D341Med (cell line): ENCODE measurements around the gene JADE2.
A peak's percentile ranks its signal among the peaks of the same experiment; 100 is the strongest.

Experiments
- DNase-seq: peaks from one replicate; pipeline ENCODE4 v3.0.0; 2012; ENCODE audit warnings: low spot score

JADE2 gene

GRCh38 chr5:134570365-134570758 is 44.9 kb downstream of the JADE2 start:
- no peak for DNase-seq

- DNase-seq = no peak
Observed at GRCh38 chr5:134570886-134571285, 45.4 kb downstream of the JADE2 start.

GRCh38 chr5:134571693-134572405 is 46.4 kb downstream of the JADE2 start:
- no peak for DNase-seq

GRCh38 chr5:134572811-134573210 is 47.3 kb downstream of the JADE2 start:
- no peak for DNase-seq

- no peak for DNase-seq
Observed at GRCh38 chr5:134574521-134574920, 49.1 kb downstream of the JADE2 start.

GRCh38 chr5:134575316-134575715 is 49.8 kb downstream of the JADE2 start:
- DNase-seq = no peak

- no peak for DNase-seq
Observed at GRCh38 chr5:134576386-134577021, 51.0 kb downstream of the JADE2 start.

GRCh38 chr5:134577022-134577795 is 51.7 kb downstream of the JADE2 start:
- no peak for DNase-seq

GRCh38 chr5:134577796-134578577 is 52.5 kb downstream of the JADE2 start:
- peak; percentile 84 for DNase-seq

GRCh38 chr5:134578578-134579283 is 53.3 kb downstream of the JADE2 start:
- no peak for DNase-seq

- DNase-seq = no peak
Observed at GRCh38 chr5:134579284-134579771, 53.9 kb downstream of the JADE2 start.

- no peak for DNase-seq
Observed at GRCh38 chr5:134580001-134580460, 54.6 kb downstream of the JADE2 start.

GRCh38 chr5:134581241-134581981 is 55.9 kb downstream of the JADE2 start:
- DNase-seq = no peak

GRCh38 chr5:134582281-134582680 is 56.8 kb downstream of the JADE2 start:
- DNase-seq = no peak

GRCh38 chr5:134582941-134583340 is 57.5 kb downstream of the JADE2 start:
- DNase-seq = no peak

- no peak for DNase-seq
Observed at GRCh38 chr5:134583766-134584165, 58.3 kb downstream of the JADE2 start.

- no peak for DNase-seq
Observed at GRCh38 chr5:134584662-134585061, 59.2 kb downstream of the JADE2 start.

- no peak for DNase-seq
Observed at GRCh38 chr5:134585966-134586365, 60.5 kb downstream of the JADE2 start.

- DNase-seq = peak; percentile 89
Observed at GRCh38 chr5:134586866-134587524, 61.5 kb downstream of the JADE2 start.
